A673 (cell line): ENCODE results near the gene MLKL. TPM values are rescaled to one million over a fixed set of nuclear protein-coding genes. Genes with fewer than 3 reads are reported as not detected.

Experiments
- BruUV-seq: library from RNA; stranded (reverse); fragments of 400-500 nt; replicated peaks from 2 replicates; lab custom pipeline; 2021; lab: Mats Ljungman, UMichigan
- CTCF ChIA-PET: fragments of 300-600 bp; sonication (Branson Sonifier 250); formaldehyde crosslinking; loops from one replicate; lab custom pipeline; 2022; ENCODE audit warnings: antibody characterized with exemption; lab: Charles Lee
- POLR2A ChIA-PET: fragments of 300-600 bp; sonication (Branson Sonifier 250); formaldehyde crosslinking; loops from one replicate; lab custom pipeline; 2022; ENCODE audit warnings: antibody characterized with exemption; ENCODE audit not compliant: low non-redundant PET; lab: Charles Lee
- DNase-seq: peaks from one replicate; pipeline ENCODE4 v3.0.0-alpha.2; 2015; ENCODE audit warnings: low spot score
- H3K27ac ChIP-seq: fragments of 200-600 bp; sonication (generic); 2 replicates; pipeline ENCODE4 v1.5.1; 2016; ENCODE audit warnings: mixed run types, low read depth, mild to moderate bottlenecking, mixed read lengths, antibody characterized with exemption, low read length; ENCODE audit not compliant: poor library complexity, severe bottlenecking
- H3K27me3 ChIP-seq: fragments of 200-600 bp; sonication (generic); replicated peaks from 2 replicates; pipeline ENCODE4 v1.6.1; 2017; ENCODE audit warnings: mixed run types, low read depth, mild to moderate bottlenecking, mixed read lengths, antibody characterized with exemption, low read length; ENCODE audit not compliant: insufficient read depth, poor library complexity
- H3K36me3 ChIP-seq: fragments of 200-600 bp; sonication (generic); 2 replicates; pipeline ENCODE4 v1.6.1; 2016; ENCODE audit warnings: mixed run types, mild to moderate bottlenecking, mixed read lengths, antibody characterized with exemption, low read length; ENCODE audit not compliant: insufficient read depth, poor library complexity, severe bottlenecking
- H3K4me1 ChIP-seq: fragments of 200-600 bp; sonication (generic); 2 replicates; pipeline ENCODE4 v1.6.1; 2017; ENCODE audit warnings: mixed run types, mild to moderate bottlenecking, mixed read lengths, antibody characterized with exemption, low read length; ENCODE audit not compliant: insufficient read depth, poor library complexity, severe bottlenecking
- H3K4me3 ChIP-seq: fragments of 200-600 bp; sonication (generic); 2 replicates; pipeline ENCODE4 v1.5.1; 2016; ENCODE audit warnings: low read depth, mixed run types, mild to moderate bottlenecking, mixed read lengths, low read length; ENCODE audit not compliant: poor library complexity, severe bottlenecking
- H3K9me3 ChIP-seq: fragments of 200-600 bp; sonication (generic); 2 replicates; pipeline ENCODE4 v1.6.1; 2016; ENCODE audit warnings: mixed run types, low read depth, mild to moderate bottlenecking, mixed read lengths, antibody characterized with exemption, low read length; ENCODE audit not compliant: poor library complexity, severe bottlenecking
- EZH2 ChIP-seq: fragments of 200-600 bp; sonication (generic); IDR thresholded peaks from 2 replicates; pipeline ENCODE4 v1.6.1; 2017; ENCODE audit warnings: borderline replicate concordance, low read depth, mild to moderate bottlenecking, mixed read lengths, antibody characterized with exemption, low read length; ENCODE audit not compliant: poor library complexity, severe bottlenecking
- intact Hi-C: fragments of 100-400 bp; cut with micrococcal nuclease; formaldehyde crosslinking; loops from one replicate; pipeline ENCODE4 v1.10.0; 2022; ENCODE audit not compliant: unreplicated experiment
- total RNA-seq: library from RNA; stranded (reverse); gene quantifications from 2 replicates; pipeline ENCODE4 v1.2.3, GENCODE V29; 2021
- TF ChIP-seq, protein P1 (sequence below): fragments of 300-800, 200-600 bp; sonication (generic); conservative IDR thresholded peaks from 2 replicates; pipeline ENCODE4 v1.5.1; 2017; ENCODE audit warnings: low read depth, mild to moderate bottlenecking, antibody characterized with exemption, low read length, moderate library complexity, mixed read lengths

The MLKL gene
- total RNA-seq, 1 experiment from 2014 or later = 5.5 TPM

- no peaks in the 10 kb centered on the region for H3K36me3 ChIP-seq
- ChIA-PET CTCF (no interaction called here), POLR2A (no interaction called here)
- H3K4me1 ChIP-seq = no peaks in the 10 kb centered on the region
- no peak overlapping the region for H3K27ac ChIP-seq
- no peak for DNase-seq
- intact Hi-C loops = no loop called here
- no peaks in the 10 kb centered on the region for H3K27me3 ChIP-seq
- TF ChIP-seq, protein P1, sequence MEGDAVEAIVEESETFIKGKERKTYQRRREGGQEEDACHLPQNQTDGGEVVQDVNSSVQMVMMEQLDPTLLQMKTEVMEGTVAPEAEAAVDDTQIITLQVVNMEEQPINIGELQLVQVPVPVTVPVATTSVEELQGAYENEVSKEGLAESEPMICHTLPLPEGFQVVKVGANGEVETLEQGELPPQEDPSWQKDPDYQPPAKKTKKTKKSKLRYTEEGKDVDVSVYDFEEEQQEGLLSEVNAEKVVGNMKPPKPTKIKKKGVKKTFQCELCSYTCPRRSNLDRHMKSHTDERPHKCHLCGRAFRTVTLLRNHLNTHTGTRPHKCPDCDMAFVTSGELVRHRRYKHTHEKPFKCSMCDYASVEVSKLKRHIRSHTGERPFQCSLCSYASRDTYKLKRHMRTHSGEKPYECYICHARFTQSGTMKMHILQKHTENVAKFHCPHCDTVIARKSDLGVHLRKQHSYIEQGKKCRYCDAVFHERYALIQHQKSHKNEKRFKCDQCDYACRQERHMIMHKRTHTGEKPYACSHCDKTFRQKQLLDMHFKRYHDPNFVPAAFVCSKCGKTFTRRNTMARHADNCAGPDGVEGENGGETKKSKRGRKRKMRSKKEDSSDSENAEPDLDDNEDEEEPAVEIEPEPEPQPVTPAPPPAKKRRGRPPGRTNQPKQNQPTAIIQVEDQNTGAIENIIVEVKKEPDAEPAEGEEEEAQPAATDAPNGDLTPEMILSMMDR = no peak
- no peak for TF ChIP-seq EZH2
- no peak overlapping the region for H3K4me3 ChIP-seq
- no peaks in the 10 kb centered on the region for H3K9me3 ChIP-seq
- no TSS peak for BruUV-seq
Measured at GRCh38 chr16:74718140-74718539, 17.5 kb upstream of the MLKL start.

- Histone ChIP-seq H3K4me1 (no peaks in the 10 kb centered on the region), H3K27me3 (no peaks in the 10 kb centered on the region), H3K4me3 (no peak overlapping the region), H3K36me3 (no peaks in the 10 kb centered on the region), H3K9me3 (no peaks in the 10 kb centered on the region), H3K27ac (no peak overlapping the region)
- no peak for DNase-seq
- ChIA-PET CTCF (no interaction called here), POLR2A (no interaction called here)
- no TSS peak for BruUV-seq
- intact Hi-C loops = no loop called here
- no peak for TF ChIP-seq EZH2
- TF ChIP-seq, protein P1 = no peak
Measured at GRCh38 chr16:74717367-74717766, 16.7 kb upstream of the MLKL start.

DNA sequence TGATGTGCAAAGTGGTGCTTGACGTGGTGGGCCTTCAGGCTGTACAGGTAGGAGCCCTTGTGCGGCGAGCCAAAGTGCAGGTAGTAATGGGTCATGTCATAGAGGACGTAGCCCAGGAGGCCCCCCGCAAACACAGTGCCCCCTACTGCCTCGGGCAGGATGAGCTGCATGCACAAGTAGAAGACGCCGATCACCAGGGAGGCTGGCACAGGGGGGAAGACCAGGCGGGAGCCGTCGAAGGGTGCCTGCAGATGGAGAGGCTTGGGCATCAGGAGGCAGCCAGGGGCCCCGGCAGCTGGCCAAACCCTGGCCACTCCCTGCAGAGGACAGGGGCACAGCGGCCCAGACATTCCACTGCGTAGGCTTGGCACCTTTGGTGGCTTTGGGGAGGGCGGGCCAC is 15.7 kb upstream of the MLKL start:
- ChIA-PET POLR2A (no interaction called here), CTCF (interaction anchor here (0.6 kb wide), 1 partner anchor 16 kb away, joined by 4 read pairs; no protein-coding TSS in a partner anchor)
- Histone ChIP-seq H3K36me3 (no peaks in the 10 kb centered on the region), H3K27me3 (no peaks in the 10 kb centered on the region), H3K9me3 (no peaks in the 10 kb centered on the region), H3K4me1 (no peaks in the 10 kb centered on the region), H3K4me3 (no peak overlapping the region), H3K27ac (no peak overlapping the region)
- TF ChIP-seq, protein P1 = no peak; the same call in 1 of the 2 replicates
- no peak for TF ChIP-seq EZH2
- intact Hi-C loops = no loop called here
- DNase-seq = no peak
- no TSS peak for BruUV-seq
